ENCODE results near the gene RGSL1.

DNA sequence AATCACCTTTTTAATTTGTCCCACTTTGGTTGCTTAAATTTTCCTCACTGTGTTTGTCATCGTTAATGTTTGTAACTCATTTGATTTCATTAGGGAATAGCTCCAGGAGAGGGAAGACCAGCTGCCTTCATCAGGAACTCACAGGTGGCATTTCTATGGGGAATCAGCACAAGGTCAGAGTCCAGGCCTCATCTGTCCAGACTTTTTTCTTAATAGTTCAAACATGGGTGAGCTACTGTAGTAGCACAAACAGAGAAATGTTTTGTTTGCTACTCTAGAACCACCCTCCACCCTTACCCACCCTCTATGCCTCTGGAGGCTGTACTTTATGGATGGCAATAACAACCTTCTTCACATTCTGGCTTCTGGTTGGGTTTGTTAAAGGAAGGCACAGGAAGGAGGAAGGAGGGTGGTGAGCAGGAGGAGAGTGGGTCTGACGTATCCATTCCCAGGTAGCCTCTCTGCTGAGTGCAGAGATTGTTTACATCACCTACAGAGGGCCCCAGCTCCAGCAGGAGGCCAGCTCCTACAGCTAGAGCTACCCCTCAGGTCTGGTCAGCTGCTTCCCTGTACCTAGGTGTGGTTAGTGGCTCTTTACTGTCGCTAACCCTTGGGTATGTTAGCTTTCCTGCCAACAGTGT is 41.4 kb upstream of the RGSL1 start:
- TF ChIP-seq CTCF (IDR thresholded peaks at IDR 0.05) (no peak), POLR2A (IDR thresholded peaks at IDR 0.05) (no peak)

Data from Peyer's patch (tissue), 4 donors.